CD4-positive, alpha-beta T cell treated with Interferon alpha-2 for 1 hour (primary cell): Measurements from ENCODE around the gene PCDH9.
"Not testable (repeated sequence)": the region's sequence is repeated elsewhere in the genome, so short reads cannot be mapped to it uniquely, and the experiment has no call there.

Experiments used
- DNase-seq, 2 donors: peaks; one replicate each; pipeline ENCODE4 v3.0.0-alpha.2; 2020 to 2022

The PCDH9 gene

GRCh38 chr13:66809485-66809884 lies 420.7 kb downstream of the PCDH9 start:
- no peak for DNase-seq

- DNase-seq, result no peak
Measured at GRCh38 chr13:66807251-66807650, 422.9 kb downstream of the PCDH9 start.

GRCh38 chr13:66805657-66806056 lies 424.5 kb downstream of the PCDH9 start:
- no peak for DNase-seq

GRCh38 chr13:66803808-66804456 lies 426.2 kb downstream of the PCDH9 start:
- DNase-seq, result no peak

- DNase-seq, result no peak
Measured at GRCh38 chr13:66803013-66803807, 426.9 kb downstream of the PCDH9 start.

- DNase-seq, result no peak
Measured at GRCh38 chr13:66795636-66796035, 434.5 kb downstream of the PCDH9 start.

- DNase-seq, result no peak
Measured at GRCh38 chr13:66794340-66795031, 435.6 kb downstream of the PCDH9 start.

- no peak for DNase-seq
Measured at GRCh38 chr13:66790861-66791260, 439.3 kb downstream of the PCDH9 start.

- DNase-seq, result no peak
Measured at GRCh38 chr13:66781241-66781640, 448.9 kb downstream of the PCDH9 start.

GRCh38 chr13:66780814-66781213 lies 449.3 kb downstream of the PCDH9 start:
- DNase-seq, result no peak

- no peak for DNase-seq
Measured at GRCh38 chr13:66778461-66778860, 451.7 kb downstream of the PCDH9 start.

- DNase-seq, result no peak
Measured at GRCh38 chr13:66775196-66775595, 454.9 kb downstream of the PCDH9 start.

GRCh38 chr13:66774046-66774445 lies 456.1 kb downstream of the PCDH9 start:
- no peak for DNase-seq

GRCh38 chr13:66765559-66765958 lies 464.6 kb downstream of the PCDH9 start:
- no peak for DNase-seq

GRCh38 chr13:66760678-66761077 lies 469.5 kb downstream of the PCDH9 start:
- not testable (repeated sequence) for DNase-seq

- no peak for DNase-seq
Measured at GRCh38 chr13:66759919-66760318, 470.2 kb downstream of the PCDH9 start.

GRCh38 chr13:66751691-66752090 lies 478.4 kb downstream of the PCDH9 start:
- no peak for DNase-seq

- DNase-seq, result no peak
Measured at GRCh38 chr13:66748712-66749111, 481.4 kb downstream of the PCDH9 start.

- DNase-seq, result no peak
Measured at GRCh38 chr13:66745307-66745706, 484.8 kb downstream of the PCDH9 start.

GRCh38 chr13:66723576-66723975 lies 506.6 kb downstream of the PCDH9 start:
- no peak for DNase-seq

GRCh38 chr13:66716538-66716937 lies 513.6 kb downstream of the PCDH9 start:
- DNase-seq, result no peak

- no peak for DNase-seq
Measured at GRCh38 chr13:66714795-66715194, 515.3 kb downstream of the PCDH9 start.

GRCh38 chr13:66704110-66704509 lies 526.0 kb downstream of the PCDH9 start:
- no peak for DNase-seq

GRCh38 chr13:66703597-66703996 lies 526.5 kb downstream of the PCDH9 start:
- no peak for DNase-seq
